ENCODE measurements around the gene ZNF487.
"Not testable (repeated sequence)": the region's sequence is repeated elsewhere in the genome, so short reads cannot be mapped to it uniquely, and the experiment has no call there.

The ZNF487 gene

DNA sequence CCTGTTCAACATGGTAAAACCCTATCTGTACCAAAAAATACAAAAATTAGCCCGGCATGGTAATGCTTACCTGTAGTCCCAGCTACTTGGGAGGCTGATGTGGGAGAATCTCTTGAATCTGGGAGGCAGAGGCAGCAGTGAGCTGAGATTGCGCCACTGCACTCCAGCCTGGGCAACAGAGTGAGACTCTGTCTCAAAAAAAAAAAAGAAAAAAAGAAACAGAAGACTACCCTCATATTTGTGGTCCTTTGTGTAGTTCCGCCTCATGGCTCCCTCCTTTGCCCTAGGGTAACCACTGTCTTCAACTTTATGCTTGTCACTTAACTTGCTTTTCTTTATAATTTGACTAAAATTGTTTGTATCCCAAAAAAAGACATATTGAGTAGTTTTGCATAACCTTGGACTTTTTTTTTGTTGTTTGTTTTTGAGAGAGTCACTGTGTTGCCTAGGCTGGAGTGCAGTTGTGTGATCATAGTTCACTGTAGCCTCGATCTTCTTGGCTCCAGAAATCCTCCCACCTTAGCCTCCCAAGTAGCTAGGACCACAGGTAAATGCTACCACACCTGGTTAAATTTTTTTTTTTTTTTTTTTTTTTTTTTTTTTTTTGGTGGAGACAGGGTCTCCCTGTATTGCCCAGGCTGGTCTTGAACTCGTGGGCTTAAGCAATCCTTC lies 3.7 kb downstream of the ZNF487 start:
- no peak for DNase-seq

DNA sequence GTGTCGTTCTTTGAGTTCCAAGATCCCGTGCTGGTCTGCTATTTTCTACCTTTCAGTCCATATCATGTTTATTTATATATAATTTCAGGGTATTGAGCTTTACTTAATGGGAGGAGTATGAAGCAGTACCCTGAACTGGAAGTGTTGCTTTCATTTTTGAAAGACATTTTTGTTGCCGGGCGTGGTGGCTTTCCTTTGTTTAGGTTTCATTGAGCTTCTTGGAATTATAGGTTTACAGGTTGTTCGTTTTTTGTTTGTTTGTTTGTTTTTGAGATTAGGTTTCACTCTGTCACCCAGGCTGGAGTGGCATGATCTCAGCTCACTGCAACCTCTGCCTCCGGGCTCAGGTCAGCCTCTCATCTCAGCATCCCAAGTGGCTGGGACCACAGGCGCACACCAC lies 7.4 kb downstream of the ZNF487 start:
- no peak for DNase-seq

DNA sequence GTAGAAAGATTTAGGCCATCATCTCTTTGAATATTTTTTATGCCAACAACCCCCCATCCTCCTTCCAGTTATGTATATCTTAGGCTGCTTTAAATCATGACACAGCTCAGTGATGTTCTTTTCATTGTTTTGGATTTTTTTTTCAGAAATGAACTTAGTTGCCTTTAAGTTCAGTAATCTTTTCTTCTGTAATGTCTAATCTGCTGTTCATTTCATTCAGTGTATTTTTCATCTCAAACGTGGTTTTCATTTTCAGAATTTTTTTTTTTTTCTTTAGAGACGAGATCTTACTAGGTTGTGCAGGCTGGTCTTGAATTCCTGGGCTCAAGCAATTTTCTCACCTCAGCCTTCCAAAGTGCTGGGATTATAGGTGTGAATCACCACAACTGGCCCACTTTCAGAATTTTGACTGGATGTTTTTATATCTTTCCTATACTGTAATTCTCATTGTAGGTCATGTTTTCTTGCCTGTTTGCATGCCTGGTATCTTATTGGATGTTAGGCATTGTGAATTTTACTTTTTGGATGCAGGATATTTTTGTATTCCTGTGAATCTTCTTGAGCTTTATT lies 8.1 kb downstream of the ZNF487 start:
- no peak for DNase-seq

DNA sequence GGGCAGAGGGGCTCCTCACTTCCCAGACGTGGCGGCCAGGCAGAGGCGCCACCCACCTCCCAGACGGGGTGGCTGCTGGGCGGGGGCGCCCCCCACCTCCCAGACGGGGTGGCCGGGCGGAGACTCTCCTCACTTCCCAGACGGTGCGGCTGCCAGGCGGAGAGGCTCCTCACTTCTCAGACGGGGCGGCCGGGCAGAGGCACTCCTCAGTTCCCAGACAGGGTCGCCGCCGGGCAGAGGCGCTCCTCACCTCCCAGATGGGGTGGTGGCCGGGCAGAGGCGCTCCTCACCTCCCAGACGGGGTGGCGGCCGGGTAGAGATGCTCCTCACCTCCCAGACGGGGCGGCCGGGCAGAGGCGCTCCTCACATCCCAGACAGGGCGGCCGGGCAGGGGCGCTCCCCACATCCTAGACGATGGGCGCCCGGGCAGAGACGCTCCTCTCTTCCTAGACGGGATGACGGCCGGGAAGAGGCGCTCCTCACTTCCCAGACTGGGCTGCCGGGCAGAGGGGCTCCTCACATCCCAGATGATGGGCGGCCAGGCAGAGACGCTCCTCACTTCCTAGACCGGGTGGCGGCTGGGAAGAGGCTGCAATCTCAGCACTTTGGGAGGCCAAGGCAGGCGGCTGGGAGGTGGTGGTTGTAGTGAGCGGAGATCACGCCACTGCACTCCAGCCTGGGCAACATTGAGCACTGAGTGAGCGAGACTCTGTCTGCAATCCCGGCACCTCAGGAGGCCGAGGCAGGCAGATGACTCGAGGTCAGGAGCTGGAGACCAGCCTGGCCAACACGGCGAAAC lies 9.5 kb downstream of the ZNF487 start:
- DNase-seq: not testable (repeated sequence)

DNA sequence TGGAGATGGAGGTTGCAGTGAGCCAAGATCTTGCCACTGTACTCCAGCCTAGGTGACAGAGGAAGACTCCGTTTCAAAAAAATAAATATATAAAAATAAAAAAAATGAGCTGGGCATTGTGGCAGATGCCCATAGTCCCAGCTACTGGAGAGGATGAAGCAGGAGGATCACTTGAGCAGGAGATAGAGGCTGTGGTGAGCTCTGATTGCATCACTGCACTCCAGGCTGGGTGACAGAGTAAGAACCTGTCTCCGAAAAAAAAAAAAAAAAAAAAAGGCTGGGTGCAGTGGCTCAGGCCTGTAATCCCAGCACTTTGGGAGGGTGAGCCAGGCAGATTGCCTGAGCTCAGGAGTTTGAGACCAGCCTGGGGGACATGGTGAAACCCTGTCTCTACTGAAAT lies 11.8 kb downstream of the ZNF487 start:
- DNase-seq: no peak

DNA sequence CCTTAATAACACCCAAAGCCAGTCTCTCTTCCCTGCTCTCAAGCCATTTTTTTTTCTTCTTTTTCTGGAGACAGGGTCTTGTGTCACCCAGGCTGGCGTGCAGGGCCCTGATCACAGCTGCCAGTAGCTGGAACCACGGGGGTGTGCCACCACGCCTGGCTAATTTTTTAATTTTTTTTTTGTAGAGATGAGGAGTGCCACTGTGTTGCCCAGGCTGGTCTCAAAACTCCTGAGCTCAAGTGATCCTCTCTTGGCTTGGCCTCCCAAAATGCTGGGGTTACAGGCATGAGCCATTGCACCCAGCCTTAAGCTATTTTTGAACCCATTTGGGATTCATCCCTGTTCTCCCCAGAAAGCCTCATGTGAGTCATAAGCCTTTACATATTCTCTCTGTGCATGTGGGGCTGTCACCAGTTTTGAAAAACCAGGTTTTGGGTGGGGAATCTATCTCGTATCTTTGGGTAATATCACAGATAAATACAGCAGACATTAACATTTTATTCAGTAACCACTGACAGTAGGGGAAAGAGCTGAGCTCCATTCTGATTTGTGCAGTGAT lies 15.5 kb downstream of the ZNF487 start:
- DNase-seq: no peak

DNA sequence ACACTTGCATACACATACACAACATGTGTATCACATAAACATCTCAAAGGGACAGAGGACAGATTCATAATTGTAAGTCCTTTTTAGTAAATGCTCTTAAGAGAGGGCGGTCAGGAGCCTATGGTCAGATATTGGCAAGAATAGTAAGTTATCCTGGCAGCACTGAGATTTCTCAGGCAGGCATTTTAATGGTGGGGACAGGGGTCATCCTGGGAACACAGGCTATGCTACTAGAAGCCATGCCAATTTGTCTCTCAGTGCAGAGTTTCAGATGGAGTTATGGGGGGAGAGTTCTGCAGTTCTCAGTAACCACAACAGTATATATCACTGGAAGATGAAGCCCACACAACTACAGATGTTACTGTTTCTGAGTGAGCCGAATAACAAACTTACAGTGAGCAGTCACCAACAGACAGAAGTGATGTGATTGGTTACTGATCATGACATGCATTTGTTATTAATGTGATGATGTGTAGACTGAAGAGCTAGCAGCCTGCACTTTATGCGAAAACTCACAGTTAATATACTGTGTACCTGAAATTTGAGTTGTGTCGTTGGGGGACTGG lies 16.4 kb downstream of the ZNF487 start:
- DNase-seq: no peak

DNA sequence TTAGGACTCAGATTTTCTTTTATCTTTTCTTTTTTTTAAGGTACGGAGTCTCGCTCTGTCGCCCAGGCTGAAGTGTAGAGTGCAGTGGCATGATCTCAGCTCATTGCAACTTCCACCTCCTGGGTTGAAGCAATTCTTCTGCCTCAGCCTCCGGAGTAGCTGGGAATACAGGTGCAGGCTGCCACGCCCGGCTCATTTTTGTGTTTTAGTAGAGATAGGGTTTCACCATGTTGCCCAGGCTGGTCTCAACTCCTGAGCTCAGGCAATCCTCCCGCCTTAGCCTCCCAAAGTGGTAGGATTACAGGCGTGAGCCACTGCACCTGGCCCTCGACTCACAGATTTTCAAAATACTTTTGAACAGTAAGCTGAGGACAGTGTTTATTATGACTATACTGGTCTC lies 17.1 kb downstream of the ZNF487 start:
- not testable (repeated sequence) for DNase-seq

DNA sequence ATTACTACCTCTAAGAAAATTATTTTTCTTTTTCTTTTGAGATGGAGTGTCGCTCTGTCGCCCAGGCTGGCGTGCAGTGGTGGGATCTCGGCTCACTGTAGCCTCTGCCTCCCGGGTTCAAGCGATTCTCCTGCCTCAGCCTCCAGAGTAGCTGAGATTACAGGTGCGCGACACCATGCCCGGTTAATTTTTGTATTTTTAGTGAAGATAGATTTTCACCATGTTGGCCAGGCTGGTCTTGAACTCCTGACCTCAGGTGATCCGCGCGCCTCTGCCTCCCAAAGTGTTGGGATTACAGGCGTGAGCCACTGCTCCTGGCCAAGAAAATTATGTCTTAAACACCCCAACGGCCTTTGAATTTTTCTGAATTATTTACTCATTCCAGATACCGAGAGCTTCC lies 19.6 kb downstream of the ZNF487 start:
- not testable (repeated sequence) for DNase-seq

DNA sequence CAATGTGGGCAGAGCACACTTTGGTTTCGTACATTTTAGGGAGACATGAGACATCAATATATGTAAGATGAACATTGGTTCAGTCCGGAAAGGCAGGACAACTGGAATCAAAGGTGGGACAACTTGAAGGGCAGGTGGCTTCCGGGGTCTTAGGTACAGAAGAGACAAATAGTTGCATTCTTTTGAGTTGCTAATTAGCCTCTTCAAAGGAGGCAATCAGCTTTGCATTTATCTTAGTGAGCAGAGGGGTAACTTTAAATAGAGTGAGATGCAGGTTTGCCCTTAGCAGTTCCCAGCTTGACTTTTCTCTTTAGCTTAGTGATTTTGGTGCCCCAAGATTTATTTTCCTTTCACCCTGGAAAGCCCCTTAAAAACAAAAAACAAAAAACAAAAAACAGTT lies 21.3 kb downstream of the ZNF487 start:
- DNase-seq: no peak

DNA sequence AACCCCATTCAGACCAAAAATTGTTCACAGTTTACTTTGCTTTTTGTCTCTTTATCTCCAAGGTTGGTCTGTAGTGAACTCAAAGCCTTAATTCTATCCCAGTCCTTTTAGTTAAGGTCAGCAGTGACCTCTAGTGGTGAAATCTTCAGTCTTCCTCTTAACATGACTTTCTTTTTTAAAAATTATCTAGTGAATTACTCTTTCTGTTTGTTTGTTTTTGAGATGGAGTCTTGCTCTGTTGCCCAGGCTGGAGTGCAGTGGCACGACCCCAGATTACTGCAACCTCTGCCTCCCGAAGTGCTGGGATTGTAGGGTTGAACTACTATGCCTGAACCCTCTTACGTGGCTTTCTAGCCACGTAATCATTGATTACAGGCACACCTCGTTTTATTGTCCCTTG lies 25.0 kb downstream of the ZNF487 start:
- peak; percentile 82 for DNase-seq

DNA sequence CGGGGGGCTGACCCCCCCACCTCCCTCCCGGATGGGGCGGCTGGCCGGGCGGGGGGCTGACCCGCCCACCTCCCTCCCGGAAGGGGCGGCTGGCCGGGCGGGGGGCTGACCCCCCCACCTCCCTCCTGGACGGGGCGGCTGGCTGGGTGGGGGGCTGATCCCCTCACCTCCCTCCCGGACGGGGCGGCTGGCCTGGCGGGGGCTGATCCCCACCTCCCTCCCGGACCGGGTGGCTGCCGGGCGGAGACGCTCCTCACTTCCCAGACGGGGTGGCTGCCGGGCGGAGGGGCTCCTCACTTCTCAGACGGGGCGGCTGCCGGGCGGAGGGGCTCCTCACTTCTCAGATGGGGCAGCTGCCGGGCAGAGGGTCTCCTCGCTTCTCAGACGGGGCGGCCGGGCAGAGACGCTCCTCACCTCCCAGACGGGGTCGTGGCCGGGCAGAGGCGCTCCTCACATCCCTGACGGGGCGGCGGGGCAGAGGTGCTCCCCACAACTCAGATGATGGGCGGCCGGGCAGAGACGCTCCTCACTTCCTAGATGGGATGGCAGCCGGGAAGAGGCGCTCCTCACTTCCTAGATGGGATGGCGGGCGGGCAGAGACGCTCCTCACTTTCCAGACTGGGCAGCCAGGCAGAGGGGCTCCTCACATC lies 28.3 kb downstream of the ZNF487 start:
- DNase-seq: not testable (repeated sequence)

DNA sequence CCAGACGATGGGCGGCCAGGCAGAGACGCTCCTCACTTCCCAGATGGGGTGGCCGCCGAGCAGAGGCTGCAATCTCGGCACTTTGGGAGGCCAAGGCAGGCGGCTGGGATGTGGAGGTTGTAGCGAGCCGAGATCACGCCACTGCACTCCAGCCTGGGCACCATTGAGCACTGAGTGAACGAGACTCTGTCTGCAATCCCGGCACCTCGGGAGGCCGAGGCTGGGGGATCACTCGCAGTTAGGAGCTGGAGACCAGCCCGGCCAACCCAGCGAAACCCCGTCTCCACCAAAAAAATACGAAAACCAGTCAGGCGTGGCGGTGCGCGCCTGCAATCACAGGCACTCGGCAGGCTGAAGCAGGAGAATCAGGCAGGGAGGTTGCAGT lies 28.8 kb downstream of the ZNF487 start:
- not testable (repeated sequence) for DNase-seq

DNA sequence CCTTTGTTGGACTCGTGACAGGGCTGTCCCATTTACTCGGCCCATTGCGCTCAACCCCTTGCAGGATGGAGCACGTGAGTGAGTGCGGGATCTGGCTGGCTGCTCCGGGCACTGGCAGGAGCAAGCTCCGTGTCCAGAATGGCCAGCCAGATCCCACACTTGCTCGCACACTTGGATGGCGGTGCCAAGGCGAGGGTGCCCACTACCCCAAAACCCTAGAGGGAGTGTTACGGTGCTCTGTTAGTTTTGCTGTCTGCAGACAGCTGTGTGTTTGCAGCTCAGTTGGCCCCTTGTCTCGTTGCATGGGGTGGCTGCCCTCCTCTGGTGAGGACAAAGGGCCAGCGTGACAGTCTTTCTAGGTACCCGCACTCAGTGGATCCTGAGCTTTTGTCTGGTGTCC lies 34.2 kb downstream of the ZNF487 start:
- no peak for DNase-seq

DNA sequence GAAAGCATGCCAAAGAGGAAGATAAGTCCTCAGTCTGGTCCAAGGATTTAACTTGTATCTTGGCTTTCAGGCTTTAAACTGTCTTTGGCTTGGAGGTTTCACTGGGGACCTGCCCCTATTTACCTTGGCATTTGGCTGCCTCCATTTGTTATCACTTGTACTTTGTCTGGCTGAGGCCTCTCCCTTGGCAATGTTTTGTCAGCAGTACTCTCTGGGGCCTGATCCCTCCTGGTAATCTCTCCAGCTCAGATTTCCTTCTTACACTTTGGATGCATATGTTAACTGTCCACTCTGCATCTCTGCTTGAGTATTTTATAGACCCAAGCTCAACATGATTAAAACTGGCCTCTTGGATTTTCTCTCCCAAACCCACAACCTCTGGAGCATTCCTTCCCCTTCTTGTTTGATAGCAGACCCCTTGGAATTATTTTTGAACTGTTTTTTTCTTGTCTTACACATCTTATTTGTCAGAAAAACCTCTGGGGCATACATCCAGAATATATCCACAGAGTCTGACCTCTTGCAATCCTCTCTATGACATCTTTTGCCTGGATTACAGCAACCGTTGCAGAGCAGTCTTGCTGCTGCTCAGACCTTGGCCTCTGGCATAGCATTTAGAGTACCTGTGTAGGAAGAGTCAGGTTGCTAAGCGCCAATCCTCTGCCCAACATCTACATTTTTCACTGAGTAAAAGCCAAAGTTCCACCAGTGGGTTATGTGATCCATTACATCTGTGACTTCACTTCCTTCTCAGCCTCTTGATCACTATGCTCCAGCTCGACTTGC lies 35.2 kb downstream of the ZNF487 start:
- no peak for DNase-seq

DNA sequence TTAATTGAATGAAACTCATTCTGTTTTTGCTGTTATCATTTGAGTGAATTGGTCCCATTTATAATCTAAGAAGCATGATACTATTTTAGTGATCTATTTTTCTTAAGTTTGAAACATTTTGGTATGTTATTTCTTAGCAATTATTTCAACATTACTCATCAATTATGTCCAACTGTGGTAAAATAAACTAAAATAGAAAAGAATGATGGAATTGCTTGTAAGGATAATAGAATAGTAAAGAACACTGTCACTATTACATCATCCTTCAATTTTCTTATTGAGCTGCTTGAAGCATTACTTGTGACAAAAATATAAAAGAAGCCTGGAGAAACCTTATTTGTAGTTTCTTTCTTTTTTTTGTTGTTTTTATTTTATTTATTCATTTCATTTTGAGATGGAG lies 42.4 kb downstream of the ZNF487 start:
- DNase-seq: no peak

DNA sequence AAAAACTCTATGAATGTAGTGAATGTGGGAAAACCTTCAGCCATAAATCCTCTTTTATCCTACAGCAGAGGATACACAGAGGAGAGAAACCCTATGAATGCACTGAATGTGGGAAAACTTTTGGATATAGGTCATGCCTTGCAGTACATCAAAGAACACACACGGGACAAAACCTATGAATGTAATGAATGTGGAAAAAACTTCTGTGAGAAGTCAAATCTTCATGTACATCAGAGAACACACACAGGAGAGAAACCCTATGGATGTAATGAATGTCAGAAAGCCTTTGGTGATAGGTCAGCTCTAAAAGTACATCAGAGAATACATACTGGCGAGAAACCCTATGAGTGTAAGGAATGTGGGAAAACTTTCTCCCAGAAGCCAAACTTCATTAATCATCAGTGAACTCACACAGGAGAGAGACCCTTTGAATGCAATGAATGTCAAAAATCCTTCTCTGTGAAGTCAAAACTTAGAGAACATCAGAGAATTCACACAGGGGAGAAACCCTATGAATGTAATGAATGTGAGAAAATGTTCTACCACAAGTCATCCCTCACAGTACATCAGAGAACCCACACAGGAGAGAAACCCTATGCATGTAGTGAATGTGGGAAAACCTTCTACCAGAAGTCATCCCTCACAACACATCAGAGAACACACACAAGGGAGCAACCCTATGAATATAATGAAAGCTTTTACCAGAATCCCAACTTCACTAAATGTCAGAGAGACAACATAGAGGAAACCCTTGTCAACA lies 45.6 kb downstream of the ZNF487 start:
- DNase-seq: no peak

DNA sequence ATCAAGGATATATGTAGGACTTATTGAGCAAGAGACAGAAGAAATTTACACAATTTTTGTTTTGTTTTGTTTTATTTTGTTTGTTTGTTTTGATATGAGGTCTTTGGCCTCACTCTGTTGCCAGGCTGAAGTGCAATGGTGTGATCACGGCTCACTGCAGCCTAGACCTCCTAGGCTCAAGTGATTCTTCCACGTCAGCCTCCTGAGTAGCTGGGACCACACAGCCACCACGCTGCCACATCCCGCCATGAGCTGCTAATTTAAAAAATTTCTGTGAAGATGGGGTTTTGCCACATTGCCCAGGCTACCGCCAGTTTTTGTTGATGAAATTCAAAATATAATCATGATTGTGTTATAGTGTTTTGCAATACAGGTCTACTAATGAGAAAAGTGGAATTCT lies 54.9 kb downstream of the ZNF487 start:
- DNase-seq: no peak

DNA sequence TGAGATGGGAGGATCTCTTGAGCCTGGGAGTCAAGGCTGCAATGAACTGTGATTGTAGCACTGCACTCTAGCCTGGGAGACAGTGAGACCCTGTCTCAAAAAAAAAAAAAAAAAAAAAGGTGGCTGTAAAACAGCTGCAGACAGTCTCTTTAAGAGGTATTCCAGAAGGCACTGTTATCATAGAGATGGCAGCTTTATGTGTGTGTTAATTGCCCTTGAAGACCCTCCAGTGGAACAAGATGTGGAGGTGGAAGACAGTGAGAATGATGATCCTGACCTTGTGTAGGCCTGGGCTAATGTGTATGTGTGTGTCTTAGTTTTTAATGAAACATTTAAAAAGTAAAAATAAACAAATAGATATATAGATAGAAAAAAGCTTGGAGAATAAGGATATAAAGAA lies 66.0 kb downstream of the ZNF487 start:
- DNase-seq: no peak

DNA sequence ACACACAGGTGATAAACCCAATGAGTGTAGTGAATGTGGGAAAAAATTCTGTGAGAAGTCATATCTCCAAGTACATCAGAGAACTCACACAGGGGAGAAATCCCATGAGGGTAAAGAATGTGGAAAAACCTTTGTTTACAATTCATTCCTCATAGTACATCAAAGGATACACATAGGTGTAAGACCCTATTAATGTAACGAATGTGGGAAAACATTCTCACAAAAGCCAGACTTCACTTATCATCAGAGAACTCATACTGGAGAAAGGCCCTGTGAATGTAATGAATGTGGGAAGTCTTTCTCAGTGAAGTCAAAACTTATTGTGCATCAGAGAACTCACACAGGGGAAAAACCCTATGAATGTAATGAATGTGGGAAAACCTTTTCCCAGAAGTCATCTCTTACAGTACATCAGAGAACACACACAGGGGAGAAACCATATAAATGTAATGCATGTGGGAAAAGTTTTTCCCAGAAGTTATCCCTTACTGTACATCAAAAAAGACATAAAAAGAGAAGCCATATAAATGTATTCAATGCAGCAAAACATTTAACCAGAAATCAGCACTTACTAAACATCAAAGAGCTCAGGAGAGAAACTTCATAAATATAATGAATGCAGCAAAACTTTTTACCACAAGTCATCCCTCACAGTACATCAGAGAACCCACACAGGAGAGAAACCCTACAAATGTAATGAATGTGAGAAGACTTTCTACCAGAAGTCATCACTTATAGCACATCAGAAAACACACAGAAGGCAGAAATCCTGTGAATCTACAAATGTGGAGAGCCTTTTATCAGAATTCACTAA lies 87.7 kb downstream of the ZNF487 start:
- DNase-seq: no peak
